ENCODE data around the gene RTEL1. TPM values are rescaled to one million over a fixed set of nuclear protein-coding genes. Genes with fewer than 3 reads are reported as not detected.

RTEL1 gene
- total RNA-seq, 4 donors from 2014 or later: 28.2 to 62.4 (median 46.7) TPM

GRCh38 chr20:63653041-63653973 lies 4.8 kb upstream of the RTEL1 start, which contains the start of gene STMN3:
TSS of gene STMN3 (minus strand) at chr20:63653424. CDS start at chr20:63653345, 79 bp downstream.
- H3K4me3 ChIP-seq: peak within 1 kb of the TSS; percentile 38 to 73 (median 62)
- WGBS, 2 donors: 1% methylated on average over 18 to 46 of the region's 73 CpGs
- TF ChIP-seq POLR2A (IDR thresholded peaks at IDR 0.05) (peak in 1 of 2 donors; percentile 15), CTCF (IDR thresholded peaks at IDR 0.05) (no peak), EP300 (IDR thresholded peaks at IDR 0.05) (peak in 1 of 2 donors; percentile 72)
- peak; percentile 74 to 78 for DNase-seq (ENCODE audit: low spot score in 2 of 2)
- peaks cover 0 to 42% (median 23%) of the 10 kb centered on the region in 4 donors for H3K4me1 ChIP-seq
- no peaks in the 10 kb centered on the region for H3K9me3 ChIP-seq
- no peaks in the 10 kb centered on the region for H3K36me3 ChIP-seq
- H3K27me3 ChIP-seq: no peaks in the 10 kb centered on the region
- peak within 1 kb of the TSS in 3 of 4 donors; percentile 17 to 81 (median 78) for H3K27ac ChIP-seq

- H3K27ac ChIP-seq: peak overlapping the region in 3 of 4 donors; percentile 17 to 81 (median 78)
- no peak for DNase-seq (ENCODE audit: low spot score in 2 of 2)
- H3K4me3 ChIP-seq: peak overlapping the region in 3 of 4 donors; percentile 39 to 73 (median 56)
- peaks cover 0 to 45% (median 27%) of the 10 kb centered on the region in 4 donors for H3K4me1 ChIP-seq
- no peaks in the 10 kb centered on the region for H3K27me3 ChIP-seq
- no peaks in the 10 kb centered on the region for H3K9me3 ChIP-seq
- 40 to 43% methylated on average over 12 to 14 of the region's 15 CpGs for WGBS, 2 donors
- no peak for TF ChIP-seq POLR2A (IDR thresholded peaks at IDR 0.05)
- TF ChIP-seq EP300 (IDR thresholded peaks at IDR 0.05): no peak
- no peak for TF ChIP-seq CTCF (IDR thresholded peaks at IDR 0.05)
- H3K36me3 ChIP-seq: no peaks in the 10 kb centered on the region
These were observed 4.0 kb upstream of the RTEL1 start for GRCh38 chr20:63653974-63654668.

GRCh38 chr20:63655249-63655648 lies 2.9 kb upstream of the RTEL1 start:
- H3K9me3 ChIP-seq: no peaks in the 10 kb centered on the region
- H3K4me3 ChIP-seq: no peak overlapping the region
- no peaks in the 10 kb centered on the region for H3K36me3 ChIP-seq
- H3K27ac ChIP-seq: no peak overlapping the region
- no peaks in the 10 kb centered on the region for H3K27me3 ChIP-seq
- TF ChIP-seq POLR2A (IDR thresholded peaks at IDR 0.05) (no peak), EP300 (IDR thresholded peaks at IDR 0.05) (no peak), CTCF (IDR thresholded peaks at IDR 0.05) (no peak)
- peaks cover 0 to 56% (median 32%) of the 10 kb centered on the region in 4 donors for H3K4me1 ChIP-seq
- WGBS, 2 donors: 58 to 83% methylated on average over 1 to 2 of the region's 4 CpGs
- no peak for DNase-seq (ENCODE audit: low spot score in 2 of 2)

GRCh38 chr20:63656451-63656850 lies 1.7 kb upstream of the RTEL1 start:
- no peak for DNase-seq (ENCODE audit: low spot score in 2 of 2)
- Histone ChIP-seq H3K4me3 (no peak overlapping the region), H3K27ac (no peak overlapping the region), H3K4me1 (peaks cover 0 to 54% (median 31%) of the 10 kb centered on the region in 4 donors), H3K9me3 (no peaks in the 10 kb centered on the region), H3K27me3 (no peaks in the 10 kb centered on the region), H3K36me3 (peaks cover 0 to 9% (median 0%) of the 10 kb centered on the region in 3 donors)
- TF ChIP-seq POLR2A (IDR thresholded peaks at IDR 0.05) (no peak), CTCF (IDR thresholded peaks at IDR 0.05) (no peak), EP300 (IDR thresholded peaks at IDR 0.05) (no peak)
- 92 to 94% methylated on average over 3 of the region's 3 CpGs for WGBS, 2 donors

Measured in tibial nerve (tissue), 4 donors.